Adrenal gland (tissue), 12 donors: ENCODE measurements around the gene RASSF1. TPM values are rescaled to one million over a fixed set of nuclear protein-coding genes. Genes with fewer than 3 reads are reported as not detected.

ENCODE experiments used
- DNase-seq, 7 donors: peaks; one replicate each; pipeline ENCODE4 v3.0.0-alpha.2; 2019 to 2020
- H3K27ac ChIP-seq, 5 donors: fragments of 200-600 bp; sonication (generic) in 4 of 5; 1 replicate in 3 of 5; 2 replicates in 2 of 5; pipeline versions ENCODE4 v1.5.1 to v1.8.0; 2016 to 2020; ENCODE audit warnings: mild to moderate bottlenecking in 1 of 5
- H3K27me3 ChIP-seq: fragments of 200-600 bp; 2 replicates; pipeline ENCODE4 v1.8.0; 2021
- H3K36me3 ChIP-seq, 2 donors: fragments of 200-600 bp; replicated peaks in 1 of 2; 1 replicate in 1 of 2; 2 replicates in 1 of 2; pipeline versions ENCODE4 v1.5.1 to v1.8.0; 2018 to 2022
- H3K4me1 ChIP-seq, 2 donors: fragments of 200-600 bp; replicated peaks in 1 of 2; 1 replicate in 1 of 2; 2 replicates in 1 of 2; pipeline versions ENCODE4 v1.5.1 to v1.8.0; 2018 to 2021
- H3K4me3 ChIP-seq, 4 donors: fragments of 200-600 bp; sonication (generic) in 3 of 4; one replicate each; pipeline ENCODE4 v1.5.1; 2016 to 2018
- H3K9me3 ChIP-seq, 3 donors: fragments of 200-600 bp; sonication (generic) in 1 of 3; replicated peaks in 1 of 3; 1 replicate in 2 of 3; 2 replicates in 1 of 3; pipeline versions ENCODE4 v1.5.1 to v1.8.0; 2016 to 2021
- CTCF ChIP-seq, 6 experiments: fragments of 450-650 bp in 4 of 6; fragments of 200-600 bp in 2 of 6; sonication (generic) in 1 of 6; IDR thresholded peaks; 1 replicate in 5 of 6; 2 replicates in 1 of 6; pipeline versions ENCODE4 v1.5.1 to v1.8.0; 2016 to 2021; ENCODE audit warnings: antibody characterized with exemption in 6 of 6, mild to moderate bottlenecking in 2 of 6, moderate library complexity in 1 of 6
- POLR2A ChIP-seq, 2 donors: fragments of 450-650 bp; IDR thresholded peaks; one replicate each; pipeline ENCODE4 v1.6.1; 2017; ENCODE audit warnings: antibody characterized with exemption in 2 of 2, mild to moderate bottlenecking in 2 of 2, moderate library complexity in 1 of 2
- WGBS, 4 donors: extraction: QIAGEN DNeasy Blood & Tissue Kit in 2 of 4; methylation state at CpG; one replicate each; pipeline versions ENCODE4 v1.1.5 to v1.1.7; 2013 to 2017; 5-methylcytosine and 5-hydroxymethylcytosine counted together
- intact Hi-C, 2 donors: fragments of 100-400 bp; cut with DNase I; formaldehyde crosslinking; loops; one replicate each; pipeline versions ENCODE4 v1.14.1 to v1.15.0; 2022 to 2023
- polyA plus RNA-seq, 3 donors: library from polyadenylated mRNA; stranded (reverse); fragments of 200-250 nt in 2 of 3; fragments of 350-450 nt in 1 of 3; fragmentation: Illumina TruSeq in 1 of 3; extraction: RNeasy Lipid Tissue Mini Kit (QIAGEN cat#74804) in 1 of 3; gene quantifications; one replicate each; pipeline ENCODE4 v1.2.3, GENCODE V29; 2013 to 2014
- total RNA-seq, 9 donors: library from RNA; depleted of rRNA in 4 of 9; stranded (reverse); fragments of >200 nt in 4 of 9; fragments of 120-200 nt in 1 of 9; fragmentation: NEBNext Ultra II Directional in 1 of 9; extraction: Animal tissue kit (Norgen Biotek cat#: 25700) in 1 of 9; gene quantifications; one replicate each; pipeline versions ENCODE4 v1.1.0 to v1.2.4, GENCODE V29; 2013 to 2023
- donor health status: healthy with polysubstance abuse.
- donor health status: Bipolar disorder and iron deficiency.
- donor health status: DM: yes; HTN: yes; CAD: no.
- donor health status: DM: no; HTN: no; CAD: no.
- donor health status: DM: no; HTN: no; CAD: no.
- donor health status: DM: yes; HTN: yes; CAD: no.

The RASSF1 gene
- total and polyA plus RNA-seq, 12 donors, result 9.6 to 27.4 (median 14.7) TPM

DNA sequence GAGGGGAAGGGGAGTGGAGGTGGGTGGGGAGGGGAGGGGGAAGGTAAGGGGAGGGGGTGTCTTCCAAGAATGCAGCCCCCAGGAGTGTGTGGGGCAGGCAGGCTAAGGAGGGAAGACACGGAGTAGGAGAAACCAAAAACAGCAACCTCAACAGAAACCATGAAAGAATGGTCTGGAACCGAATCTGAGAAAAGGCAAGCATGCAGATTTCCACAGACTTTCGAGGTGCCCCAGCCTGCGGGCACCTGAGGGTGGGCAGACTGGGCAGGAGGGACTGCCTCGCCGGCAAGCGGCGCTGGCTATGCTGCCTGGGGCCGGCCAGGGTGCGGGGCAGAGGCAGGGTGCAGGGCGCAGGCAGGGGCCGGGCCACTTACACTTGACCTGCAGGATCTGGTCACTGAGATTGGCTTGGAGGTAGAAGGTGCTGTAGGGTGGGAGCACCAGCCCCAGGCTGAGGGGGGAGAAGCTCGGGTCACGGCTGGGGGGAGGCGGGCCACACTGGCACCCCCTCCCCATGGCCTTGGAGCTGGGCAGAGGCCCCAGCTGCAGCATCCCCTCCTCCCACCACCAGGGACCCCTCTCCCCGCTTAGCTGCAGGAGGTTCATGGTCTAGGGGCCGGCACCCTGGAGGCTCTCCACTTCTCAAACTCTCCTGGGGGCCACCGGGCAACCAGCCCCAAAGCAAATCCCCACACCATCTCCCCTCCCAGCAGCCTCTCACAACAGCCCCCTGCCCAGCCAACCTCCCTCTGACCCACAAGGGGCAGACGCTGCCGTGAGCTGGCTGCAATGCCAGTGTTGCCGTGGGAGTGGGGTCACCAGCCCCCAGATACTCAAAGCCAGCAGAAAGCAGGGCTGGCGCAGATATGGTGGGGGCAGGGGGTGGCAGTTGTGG lies 34.0 kb upstream of the RASSF1 start:
- Histone ChIP-seq H3K4me3 (no peak overlapping the region), H3K4me1 (no peaks in the 10 kb centered on the region), H3K27ac (no peak overlapping the region), H3K27me3 (no peaks in the 10 kb centered on the region), H3K9me3 (no peaks in the 10 kb centered on the region), H3K36me3 (no peaks in the 10 kb centered on the region)
- 72 to 83% (median 80%) methylated on average over 7 to 22 of the region's 22 CpGs for WGBS, 4 donors
- no peak for DNase-seq
- no peak for TF ChIP-seq POLR2A (IDR thresholded peaks at IDR 0.05)
- TF ChIP-seq CTCF (IDR thresholded peaks at IDR 0.05), result no peak
- intact Hi-C loops, result no loop called here

- DNase-seq, result no peak
- Histone ChIP-seq H3K4me3 (no peak overlapping the region), H3K9me3 (no peaks in the 10 kb centered on the region), H3K4me1 (no peaks in the 10 kb centered on the region), H3K36me3 (no peaks in the 10 kb centered on the region), H3K27me3 (no peaks in the 10 kb centered on the region), H3K27ac (no peak overlapping the region)
- 48 to 52% (median 51%) methylated on average over 12 of the region's 12 CpGs for WGBS, 4 donors
- intact Hi-C loops, result no loop called here
- no peak for TF ChIP-seq CTCF (IDR thresholded peaks at IDR 0.05)
- TF ChIP-seq POLR2A (IDR thresholded peaks at IDR 0.05), result no peak
Observed at GRCh38 chr3:50373146-50374051, 32.8 kb upstream of the RASSF1 start.

DNA sequence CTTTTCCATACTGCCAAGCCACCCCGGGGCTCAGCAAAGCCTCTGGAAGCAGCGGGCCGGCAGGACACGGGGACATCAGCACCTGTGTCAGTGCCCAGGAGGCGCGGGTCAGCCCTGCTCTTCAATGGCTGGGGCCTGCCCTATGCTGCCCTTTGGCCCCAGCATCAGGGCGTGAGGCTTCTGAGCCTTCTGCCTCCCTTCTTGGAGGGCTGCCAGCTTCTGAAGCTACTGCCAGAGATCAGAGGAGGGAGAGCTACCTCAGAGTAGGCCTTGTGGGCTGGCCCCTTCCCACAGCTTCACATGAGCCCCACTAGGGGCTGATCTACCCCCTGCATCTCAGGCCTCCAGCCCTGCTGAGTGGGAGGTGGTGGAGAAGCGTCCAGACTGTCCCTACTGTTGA lies 31.7 kb upstream of the RASSF1 start:
- H3K27me3 ChIP-seq, result no peaks in the 10 kb centered on the region
- no peak overlapping the region for H3K4me3 ChIP-seq
- no peaks in the 10 kb centered on the region for H3K4me1 ChIP-seq
- TF ChIP-seq CTCF (IDR thresholded peaks at IDR 0.05), result no peak
- TF ChIP-seq POLR2A (IDR thresholded peaks at IDR 0.05), result no peak
- H3K9me3 ChIP-seq, result no peaks in the 10 kb centered on the region
- no peak for DNase-seq
- 52 to 77% (median 64%) methylated on average over 3 to 8 of the region's 8 CpGs for WGBS, 4 donors
- H3K36me3 ChIP-seq, result no peaks in the 10 kb centered on the region
- intact Hi-C loops, result no loop called here
- no peak overlapping the region for H3K27ac ChIP-seq

DNA sequence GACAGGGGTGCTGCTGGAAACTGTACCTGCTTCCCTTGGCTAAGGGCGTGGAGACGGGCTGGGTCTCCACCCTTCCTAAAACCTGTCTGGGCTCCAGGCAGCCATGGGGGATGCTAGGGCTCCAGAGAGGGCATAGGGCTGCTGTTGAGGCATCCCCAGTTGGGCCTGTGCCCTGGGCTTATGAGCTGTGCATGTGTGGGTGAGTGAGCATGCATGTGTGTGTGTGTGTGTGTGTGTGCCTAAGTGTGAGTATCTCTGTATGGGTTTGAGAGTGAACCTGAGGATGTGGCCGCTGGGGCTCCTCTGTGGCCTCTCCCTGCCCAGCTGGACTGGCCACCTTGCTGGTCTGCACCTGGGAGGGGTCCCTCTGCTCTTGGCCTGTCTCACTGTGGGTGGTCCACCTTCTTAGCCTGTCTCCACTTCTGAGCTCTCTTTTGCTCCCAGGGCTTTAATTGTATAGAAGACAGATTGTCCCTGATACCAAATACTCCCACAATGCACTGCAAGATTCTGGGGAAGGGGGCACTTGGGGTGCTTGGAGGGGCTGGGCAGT lies 30.6 kb upstream of the RASSF1 start:
- DNase-seq, result no peak
- H3K27ac ChIP-seq, result no peak overlapping the region
- H3K36me3 ChIP-seq, result no peaks in the 10 kb centered on the region
- no peaks in the 10 kb centered on the region for H3K27me3 ChIP-seq
- 44 to 93% (median 86%) methylated on average over 3 of the region's 3 CpGs for whole genome bisulfite sequencing, 4 donors
- no peak overlapping the region for H3K4me3 ChIP-seq
- no peaks in the 10 kb centered on the region for H3K9me3 ChIP-seq
- H3K4me1 ChIP-seq, result no peaks in the 10 kb centered on the region
- TF ChIP-seq POLR2A (IDR thresholded peaks at IDR 0.05), result no peak
- no peak for TF ChIP-seq CTCF (IDR thresholded peaks at IDR 0.05)
- intact Hi-C loops, result no loop called here
